ENCODE measurements around the gene MAZ. TPM values are rescaled to one million over a fixed set of nuclear protein-coding genes. Genes with fewer than 3 reads are reported as not detected.

MAZ gene
- total RNA-seq, 4 donors from 2014 or later = 80.4 to 132 (median 107) TPM

DNA sequence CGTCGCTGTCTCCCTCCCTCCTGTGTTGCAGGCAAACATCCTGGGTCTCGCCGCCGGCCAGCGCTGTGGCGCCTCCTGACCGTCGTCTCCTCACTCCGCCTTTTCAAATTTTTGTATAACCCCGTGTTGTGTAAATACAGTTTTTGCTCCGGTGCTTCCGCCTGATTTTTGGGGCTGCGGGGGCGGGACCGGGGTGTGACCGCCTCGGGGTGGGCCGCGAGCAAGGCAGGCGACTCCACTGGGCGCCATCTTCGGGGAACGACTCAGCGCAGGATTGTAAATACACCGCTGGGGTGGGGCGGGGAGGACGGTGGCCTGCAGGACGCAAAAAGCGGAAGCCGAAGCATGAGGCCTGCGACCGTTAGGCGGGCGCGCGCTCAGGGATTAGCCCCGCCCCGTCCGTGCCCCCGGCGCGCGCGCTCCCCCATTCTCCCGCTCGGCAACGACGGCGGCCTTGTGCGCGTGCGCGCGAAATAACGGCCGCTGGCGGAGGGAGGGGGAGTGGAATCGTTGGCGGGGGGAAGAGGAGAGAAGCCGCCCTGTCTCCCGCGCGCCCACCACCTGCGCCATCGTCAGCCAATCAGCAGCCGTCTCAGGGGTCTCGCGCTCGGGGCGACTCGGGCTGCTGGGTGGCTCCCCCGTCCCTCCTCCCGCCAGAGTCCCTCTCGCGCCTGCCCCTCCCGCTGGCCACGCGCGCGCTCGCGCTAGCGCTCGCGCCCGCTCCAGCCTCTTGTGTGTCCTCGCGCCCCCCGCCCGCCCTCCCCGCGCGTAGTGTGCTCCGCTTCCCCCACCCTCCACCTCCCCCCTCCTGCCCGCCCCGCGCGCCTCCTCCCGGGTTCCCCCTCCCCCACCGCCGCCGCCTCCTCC, 864 bp upstream of the MAZ start:
- Histone ChIP-seq H3K36me3 (peaks cover 15 to 16% of the 10 kb centered on the region in 2 donors), H3K4me1 (peaks cover 25 to 44% of the 10 kb centered on the region in 2 donors), H3K4me3 (replicated peaks in 1 of 3) (peak overlapping the region; percentile 52 to 74 (median 69)), H3K9me3 (no peaks in the 10 kb centered on the region), H3K27ac (peak overlapping the region; percentile 85 to 98 (median 97)), H3K27me3 (no peaks in the 10 kb centered on the region)
- intact Hi-C loops (cut with DNase I) = no loop called here
- TF ChIP-seq POLR2A (IDR thresholded peaks at IDR 0.05) = peak in 1 of 2 donors; percentile 88
- TF ChIP-seq, protein P1, sequence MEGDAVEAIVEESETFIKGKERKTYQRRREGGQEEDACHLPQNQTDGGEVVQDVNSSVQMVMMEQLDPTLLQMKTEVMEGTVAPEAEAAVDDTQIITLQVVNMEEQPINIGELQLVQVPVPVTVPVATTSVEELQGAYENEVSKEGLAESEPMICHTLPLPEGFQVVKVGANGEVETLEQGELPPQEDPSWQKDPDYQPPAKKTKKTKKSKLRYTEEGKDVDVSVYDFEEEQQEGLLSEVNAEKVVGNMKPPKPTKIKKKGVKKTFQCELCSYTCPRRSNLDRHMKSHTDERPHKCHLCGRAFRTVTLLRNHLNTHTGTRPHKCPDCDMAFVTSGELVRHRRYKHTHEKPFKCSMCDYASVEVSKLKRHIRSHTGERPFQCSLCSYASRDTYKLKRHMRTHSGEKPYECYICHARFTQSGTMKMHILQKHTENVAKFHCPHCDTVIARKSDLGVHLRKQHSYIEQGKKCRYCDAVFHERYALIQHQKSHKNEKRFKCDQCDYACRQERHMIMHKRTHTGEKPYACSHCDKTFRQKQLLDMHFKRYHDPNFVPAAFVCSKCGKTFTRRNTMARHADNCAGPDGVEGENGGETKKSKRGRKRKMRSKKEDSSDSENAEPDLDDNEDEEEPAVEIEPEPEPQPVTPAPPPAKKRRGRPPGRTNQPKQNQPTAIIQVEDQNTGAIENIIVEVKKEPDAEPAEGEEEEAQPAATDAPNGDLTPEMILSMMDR (IDR thresholded peaks at IDR 0.05) = peak in 1 of 6 experiments; percentile 5
- DNase-seq = peak; percentile 98
- WGBS, 2 donors = 0 to 1% methylated on average over 13 to 58 of the region's 103 CpGs

DNA sequence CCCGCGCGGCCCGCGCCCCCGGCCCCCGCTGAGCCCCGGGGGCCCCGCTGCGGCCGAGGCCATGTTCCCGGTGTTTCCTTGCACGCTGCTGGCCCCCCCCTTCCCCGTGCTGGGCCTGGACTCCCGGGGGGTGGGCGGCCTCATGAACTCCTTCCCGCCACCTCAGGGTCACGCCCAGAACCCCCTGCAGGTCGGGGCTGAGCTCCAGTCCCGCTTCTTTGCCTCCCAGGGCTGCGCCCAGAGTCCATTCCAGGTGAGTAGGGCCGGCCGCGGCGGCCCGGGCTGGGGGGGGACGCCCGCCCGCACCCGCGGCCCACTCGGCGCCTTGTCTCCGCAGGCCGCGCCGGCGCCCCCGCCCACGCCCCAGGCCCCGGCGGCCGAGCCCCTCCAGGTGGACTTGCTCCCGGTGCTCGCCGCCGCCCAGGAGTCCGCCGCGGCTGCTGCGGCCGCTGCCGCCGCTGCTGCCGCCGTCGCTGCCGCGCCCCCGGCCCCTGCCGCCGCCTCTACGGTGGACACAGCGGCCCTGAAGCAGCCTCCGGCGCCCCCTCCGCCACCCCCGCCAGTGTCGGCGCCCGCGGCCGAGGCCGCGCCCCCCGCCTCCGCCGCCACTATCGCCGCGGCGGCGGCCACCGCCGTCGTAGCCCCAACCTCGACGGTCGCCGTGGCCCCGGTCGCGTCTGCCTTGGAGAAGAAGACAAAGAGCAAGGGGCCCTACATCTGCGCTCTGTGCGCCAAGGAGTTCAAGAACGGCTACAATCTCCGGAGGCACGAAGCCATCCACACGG, 504 bp downstream of the MAZ start:
- Histone ChIP-seq H3K9me3 (no peaks in the 10 kb centered on the region), H3K27me3 (no peaks in the 10 kb centered on the region), H3K27ac (peak overlapping the region; percentile 86 to 96 (median 87)), H3K4me1 (peaks cover 36 to 51% of the 10 kb centered on the region in 2 donors), H3K36me3 (peaks cover 11 to 15% of the 10 kb centered on the region in 2 donors), H3K4me3 (replicated peaks in 1 of 3) (peak overlapping the region in 1 of 3 donors; percentile 52)
- TF ChIP-seq, protein P1 (IDR thresholded peaks at IDR 0.05) = no peak
- peak in 1 of 2 donors; percentile 17 for TF ChIP-seq POLR2A (IDR thresholded peaks at IDR 0.05)
- intact Hi-C loops (cut with DNase I) = no loop called here
- WGBS, 2 donors = 2% methylated on average over 8 of the region's 99 CpGs; no CpG with 5 or more reads in 1 of the 2 donors
- peak; percentile 61 to 72 for DNase-seq

DNA sequence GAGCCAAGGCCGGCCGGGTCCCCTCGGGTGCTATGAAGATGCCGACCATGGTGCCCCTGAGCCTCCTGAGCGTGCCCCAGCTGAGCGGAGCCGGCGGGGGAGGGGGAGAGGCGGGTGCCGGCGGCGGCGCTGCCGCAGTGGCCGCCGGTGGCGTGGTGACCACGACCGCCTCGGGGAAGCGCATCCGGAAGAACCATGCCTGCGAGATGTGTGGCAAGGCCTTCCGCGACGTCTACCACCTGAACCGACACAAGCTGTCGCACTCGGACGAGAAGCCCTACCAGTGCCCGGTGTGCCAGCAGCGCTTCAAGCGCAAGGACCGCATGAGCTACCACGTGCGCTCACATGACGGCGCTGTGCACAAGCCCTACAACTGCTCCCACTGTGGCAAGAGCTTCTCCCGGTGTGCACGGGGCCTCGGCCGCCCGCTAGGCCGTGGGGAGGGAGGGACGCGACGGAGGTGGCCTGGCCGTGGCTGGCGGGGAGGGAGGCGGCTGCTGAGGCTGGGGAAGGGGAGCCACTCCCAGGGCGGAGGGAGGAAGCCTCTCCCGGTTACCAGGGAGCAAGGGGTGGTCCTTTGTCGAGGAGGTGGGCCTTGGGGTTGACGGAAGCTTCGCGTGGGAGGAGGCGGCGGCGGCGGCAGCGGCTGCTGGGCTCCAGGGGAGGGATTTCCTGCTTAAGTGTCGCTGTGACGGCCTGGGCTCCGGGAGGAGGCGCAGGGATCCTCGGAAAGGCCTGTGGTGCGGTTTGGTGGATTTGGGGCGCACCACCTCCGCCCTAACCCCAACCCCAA, 1.3 kb downstream of the MAZ start:
- intact Hi-C loops (cut with DNase I) = no loop called here
- Histone ChIP-seq H3K4me3 (replicated peaks in 1 of 3) (peak overlapping the region in 1 of 3 donors; percentile 52), H3K9me3 (no peaks in the 10 kb centered on the region), H3K27me3 (no peaks in the 10 kb centered on the region), H3K36me3 (peaks cover 11 to 15% of the 10 kb centered on the region in 2 donors), H3K4me1 (peaks cover 37 to 59% of the 10 kb centered on the region in 2 donors), H3K27ac (peak overlapping the region; percentile 86 to 96 (median 87))
- peak; percentile 93 to 94 for DNase-seq
- 3 to 5% methylated on average over 17 to 22 of the region's 69 CpGs for WGBS, 2 donors
- peak; percentile 11 to 80 for TF ChIP-seq POLR2A (IDR thresholded peaks at IDR 0.05)
- TF ChIP-seq, protein P1 (IDR thresholded peaks at IDR 0.05) = peak in 4 of 6 experiments; percentile 10 to 46 (median 34)

DNA sequence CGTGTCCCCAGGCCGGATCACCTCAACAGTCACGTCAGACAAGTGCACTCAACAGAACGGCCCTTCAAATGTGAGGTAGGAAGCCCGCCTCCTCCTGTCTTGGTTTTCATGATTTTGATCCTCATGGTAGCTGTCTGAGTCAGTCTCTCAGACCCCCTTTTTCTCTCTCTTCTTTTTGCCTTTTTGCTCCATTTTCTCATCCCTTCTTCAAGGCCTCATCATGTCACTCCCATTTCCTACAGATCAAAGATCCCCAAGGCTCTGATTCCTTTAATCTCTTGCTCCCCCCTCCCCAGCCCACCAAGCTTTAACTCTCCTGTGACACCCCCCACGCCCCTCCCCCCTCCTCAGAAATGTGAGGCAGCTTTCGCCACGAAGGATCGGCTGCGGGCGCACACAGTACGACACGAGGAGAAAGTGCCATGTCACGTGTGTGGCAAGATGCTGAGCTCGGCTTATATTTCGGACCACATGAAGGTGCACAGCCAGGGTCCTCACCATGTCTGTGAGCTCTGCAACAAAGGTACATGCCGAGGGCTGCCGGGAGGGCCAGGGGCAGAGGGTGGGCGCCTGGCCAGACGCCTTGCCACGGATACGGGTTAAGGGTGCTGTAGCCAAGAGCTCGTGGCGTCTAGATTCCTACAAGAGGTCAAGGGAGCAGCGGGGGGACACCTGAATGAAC, 2.0 kb downstream of the MAZ start:
- Histone ChIP-seq H3K4me1 (peaks cover 37 to 64% of the 10 kb centered on the region in 2 donors), H3K4me3 (replicated peaks in 1 of 3) (peak overlapping the region in 1 of 3 donors; percentile 52), H3K9me3 (no peaks in the 10 kb centered on the region), H3K27me3 (no peaks in the 10 kb centered on the region), H3K36me3 (peaks cover 11 to 15% of the 10 kb centered on the region in 2 donors), H3K27ac (peak overlapping the region; percentile 86 to 96 (median 87))
- TF ChIP-seq, protein P1 (IDR thresholded peaks at IDR 0.05) = no peak
- TF ChIP-seq POLR2A (IDR thresholded peaks at IDR 0.05) = no peak
- intact Hi-C loops (cut with DNase I) = no loop called here
- WGBS, 2 donors = 48 to 54% methylated on average over 25 of the region's 25 CpGs
- peak in 1 of 2 donors; percentile 22 for DNase-seq

All from thyroid gland (tissue), 4 donors.